Adipose tissue (tissue), 3 donors: ENCODE measurements around the gene NDUFC1. TPM values are rescaled to one million over a fixed set of nuclear protein-coding genes. Genes with fewer than 3 reads are reported as not detected.
"Not testable (repeated sequence)": the region's sequence is repeated elsewhere in the genome, so short reads cannot be mapped to it uniquely, and the experiment has no call there.

Experiments used
- H3K27ac ChIP-seq: one replicate; pipeline ENCODE4 v1.5.1; 2013; ENCODE audit warnings: low read depth, low read length
- WGBS, 3 donors: extraction: QIAGEN DNeasy Blood & Tissue Kit; methylation state at CpG; one replicate each; pipeline ENCODE4 v1.1.7; 2013; 5-methylcytosine and 5-hydroxymethylcytosine counted together
- polyA plus RNA-seq, 3 donors: library from polyadenylated mRNA; stranded (reverse); fragments of 200-250 nt; gene quantifications; one replicate each; pipeline ENCODE4 v1.2.3, GENCODE V29; 2013
- donor health status: healthy with polysubstance abuse.
- donor health status: Bipolar disorder and iron deficiency.
- donor health status: healthy.

NDUFC1 gene
- polyA plus RNA-seq, 3 donors = 45.3 to 77.3 (median 71.7) TPM

- no peak overlapping the region for H3K27ac ChIP-seq
- 16 to 17% (median 16%) methylated on average over 14 of the region's 14 CpGs for WGBS, 3 donors
Observed at GRCh38 chr4:139266583-139267257, 35.6 kb downstream of the NDUFC1 start.

DNA sequence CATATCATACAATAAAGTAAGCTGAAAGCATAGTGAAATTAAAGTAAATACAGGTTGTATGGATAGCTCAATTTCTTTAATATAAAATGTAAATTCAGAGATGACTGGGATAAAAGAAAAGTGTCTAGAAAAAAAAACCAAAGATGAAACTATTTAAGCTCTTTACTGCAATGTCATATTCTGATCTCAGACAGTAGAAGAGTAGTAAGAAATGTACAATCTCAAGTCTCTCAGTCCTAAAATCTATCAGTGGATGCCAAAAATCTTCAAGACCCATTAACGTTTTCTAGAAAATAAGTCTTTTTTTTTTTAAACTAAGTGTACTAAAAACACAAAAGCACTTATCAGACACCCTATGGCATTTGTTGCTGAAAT lies 36.1 kb downstream of the NDUFC1 start:
- no peak overlapping the region for H3K27ac ChIP-seq
- WGBS, 3 donors = 0 to 4% (median 1%) methylated on average over 1 of the region's 1 CpG

GRCh38 chr4:139265654-139266053 lies 36.6 kb downstream of the NDUFC1 start:
- WGBS, 3 donors = 20 to 60% (median 57%) methylated on average over 3 of the region's 3 CpGs

DNA sequence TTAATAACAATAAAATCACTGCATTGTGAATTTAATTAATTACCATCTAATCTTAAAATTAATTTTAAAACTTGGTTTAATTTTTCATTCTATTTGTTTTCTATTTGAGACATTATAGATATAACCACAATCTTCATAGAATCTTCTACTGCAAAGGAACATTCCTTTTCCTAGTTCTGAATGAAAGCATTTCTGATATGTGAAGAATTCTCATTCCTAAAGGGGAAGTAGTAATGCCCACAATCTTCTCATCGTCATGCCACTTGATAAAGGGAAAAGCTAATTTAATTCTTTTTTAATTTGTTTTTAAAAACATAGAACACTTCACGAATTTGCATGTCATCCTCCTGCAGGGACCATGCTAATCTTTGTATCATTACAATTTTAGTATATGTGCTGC lies 45.9 kb downstream of the NDUFC1 start:
- WGBS, 3 donors = 56 to 62% (median 58%) methylated on average over 2 of the region's 2 CpGs
- no peak overlapping the region for H3K27ac ChIP-seq

More at GRCh38 chr4:139265654-139266053, 36.6 kb downstream of the NDUFC1 start:
- no peak overlapping the region for H3K27ac ChIP-seq

DNA sequence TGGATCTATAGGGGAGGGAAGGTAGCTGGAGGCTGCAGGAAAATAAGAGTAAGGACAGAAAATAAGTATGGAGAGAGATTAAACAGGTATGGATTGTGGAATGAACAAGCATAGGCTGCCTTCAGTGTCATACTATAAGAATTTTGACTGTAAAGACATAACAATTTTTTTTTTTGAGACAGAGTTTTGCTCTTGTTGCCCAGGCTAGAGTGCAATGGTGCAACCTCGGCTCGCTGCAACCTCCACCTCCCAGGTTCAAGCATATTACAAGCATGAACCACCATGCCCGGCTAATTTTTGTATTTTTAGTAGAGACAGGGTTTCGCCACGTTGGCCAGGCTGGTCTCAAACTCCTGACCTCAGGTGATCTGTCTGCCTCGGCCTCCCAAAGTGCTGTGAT lies 46.7 kb downstream of the NDUFC1 start:
- 88 to 94% (median 92%) methylated on average over 6 of the region's 6 CpGs for WGBS, 3 donors
- not testable (repeated sequence) for H3K27ac ChIP-seq

DNA sequence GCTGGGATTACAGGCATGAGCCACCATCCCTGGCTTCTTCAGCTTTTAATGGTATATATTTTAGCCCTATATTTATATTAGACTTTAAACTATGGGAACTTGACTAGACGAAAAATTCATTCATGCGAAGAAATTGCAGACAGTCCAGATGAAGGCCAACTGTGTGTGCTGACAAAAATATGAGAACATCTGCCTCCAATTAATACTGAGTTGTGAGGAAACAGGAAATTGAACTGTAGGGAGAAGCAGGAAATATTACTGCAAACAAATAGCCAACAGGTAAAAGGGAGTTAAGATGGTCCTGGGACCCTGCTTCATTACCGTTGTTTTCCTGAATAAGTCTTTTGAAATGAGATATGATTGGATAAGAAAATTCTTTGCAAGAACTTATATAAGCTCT lies 48.6 kb downstream of the NDUFC1 start:
- no peak overlapping the region for H3K27ac ChIP-seq
- 68 to 92% (median 71%) methylated on average over 3 of the region's 3 CpGs for WGBS, 3 donors

DNA sequence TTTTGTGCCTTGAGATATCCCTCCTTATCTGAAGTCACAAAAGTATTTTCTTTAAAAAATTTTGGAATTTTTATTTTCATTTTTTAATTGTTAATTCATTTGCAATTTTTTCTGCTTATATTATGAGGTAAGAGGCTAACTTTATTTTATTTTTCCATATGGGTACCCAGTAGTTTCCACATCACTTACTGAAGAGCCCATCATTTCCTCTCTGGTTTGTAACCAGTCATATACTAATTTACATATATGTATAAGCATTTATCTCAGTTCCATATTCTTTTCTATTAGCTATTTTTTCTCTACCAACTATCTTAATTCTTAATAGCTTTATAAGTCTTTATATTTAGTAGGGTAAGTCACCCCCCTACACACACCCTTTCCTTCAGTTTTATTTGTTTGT lies 49.2 kb downstream of the NDUFC1 start:
- H3K27ac ChIP-seq = no peak overlapping the region

DNA sequence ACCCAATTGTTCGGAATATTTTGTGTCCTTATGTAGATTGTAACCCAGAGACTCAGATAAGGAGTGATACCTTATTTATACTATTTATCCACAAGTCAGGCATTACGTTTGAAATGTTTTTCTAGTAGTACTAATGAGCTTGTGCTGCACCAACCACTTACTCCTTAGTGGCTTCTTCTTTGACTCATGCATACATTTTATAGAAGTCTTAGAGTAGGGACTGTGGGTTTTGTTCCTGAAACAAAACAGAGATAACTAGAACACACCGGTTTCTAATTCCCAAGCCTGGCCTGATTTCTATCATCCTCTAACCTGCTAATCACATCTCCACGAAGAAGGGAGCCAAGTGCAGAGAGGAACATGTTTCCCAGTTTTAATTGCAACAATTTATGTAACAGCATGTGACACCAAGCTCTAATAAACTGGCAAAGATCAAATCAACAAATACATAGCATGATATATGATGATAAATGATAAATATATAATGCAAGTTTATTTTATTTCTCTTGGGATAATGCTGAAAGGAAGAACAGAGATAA lies 54.5 kb downstream of the NDUFC1 start:
- WGBS, 3 donors = 56 to 86% (median 82%) methylated on average over 4 of the region's 4 CpGs
- no peak overlapping the region for H3K27ac ChIP-seq

- no peak overlapping the region for H3K27ac ChIP-seq
Observed at GRCh38 chr4:139247241-139247640, 55.0 kb downstream of the NDUFC1 start.

- H3K27ac ChIP-seq = no peak overlapping the region
- 54 to 78% (median 71%) methylated on average over 3 of the region's 3 CpGs for WGBS, 3 donors
Observed at GRCh38 chr4:139246166-139246565, 56.1 kb downstream of the NDUFC1 start.

GRCh38 chr4:139245590-139245989 lies 56.7 kb downstream of the NDUFC1 start:
- 64 to 84% (median 71%) methylated on average over 1 of the region's 1 CpG for WGBS, 3 donors
- H3K27ac ChIP-seq = no peak overlapping the region

- H3K27ac ChIP-seq = no peak overlapping the region
- 87 to 93% (median 88%) methylated on average over 12 of the region's 12 CpGs for WGBS, 3 donors
Observed at GRCh38 chr4:139243448-139244365, 58.6 kb downstream of the NDUFC1 start.

GRCh38 chr4:139242511-139243051 lies 59.7 kb downstream of the NDUFC1 start:
- H3K27ac ChIP-seq = no peak overlapping the region
- WGBS, 3 donors = 68 to 93% (median 81%) methylated on average over 2 of the region's 2 CpGs

GRCh38 chr4:139241784-139242151 lies 60.5 kb downstream of the NDUFC1 start:
- H3K27ac ChIP-seq = no peak overlapping the region
- WGBS, 3 donors = 93 to 95% (median 94%) methylated on average over 12 of the region's 12 CpGs

DNA sequence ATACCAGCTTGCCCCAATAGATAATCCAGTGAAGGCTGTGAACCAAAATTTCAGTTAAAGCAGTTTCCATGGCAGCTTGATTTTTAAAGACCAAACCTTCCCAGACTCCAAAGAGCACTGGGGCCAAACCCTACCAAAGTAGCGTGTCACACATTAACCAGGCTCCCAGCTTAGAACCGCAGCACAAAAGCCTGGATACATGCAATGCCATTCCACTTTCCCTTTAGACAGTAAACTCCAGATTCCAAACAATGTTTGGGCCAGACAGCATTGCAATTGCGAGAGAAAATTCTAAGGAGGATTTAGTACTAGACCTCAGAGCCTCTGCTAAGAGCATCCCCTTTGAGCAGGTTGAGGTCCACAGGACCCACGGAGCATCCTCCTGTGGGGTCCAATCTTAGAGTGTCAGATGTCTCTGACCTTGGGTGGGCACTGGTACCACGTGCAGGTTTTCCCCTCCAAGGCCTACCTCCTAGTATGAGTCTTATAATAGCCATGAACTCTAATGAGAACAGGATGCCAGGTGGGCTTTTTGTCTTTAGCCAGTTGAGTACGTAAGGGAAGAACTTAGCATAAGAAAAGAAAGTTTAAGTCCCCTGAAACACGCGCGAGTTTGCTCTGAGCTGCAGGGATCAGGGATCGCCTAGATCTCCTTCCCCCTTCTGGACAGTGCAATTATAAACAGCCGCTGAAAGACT lies 61.0 kb downstream of the NDUFC1 start:
- 83 to 91% (median 91%) methylated on average over 11 of the region's 11 CpGs for WGBS, 3 donors
- H3K27ac ChIP-seq = no peak overlapping the region
